Heart left ventricle (tissue), 16 donors: ENCODE results near the gene ATXN1. TPM values are rescaled to one million over a fixed set of nuclear protein-coding genes. Genes with fewer than 3 reads are reported as not detected.
"Not testable (repeated sequence)": the region's sequence is repeated elsewhere in the genome, so short reads cannot be mapped to it uniquely, and the experiment has no call there.

Source experiments
- ATAC-seq, 4 donors: fragments of 200-7000 bp; cut with Tn5 transposase; one replicate each; pipeline ENCODE4 v1.9.1; 2020 to 2022; ENCODE audit warnings: moderate library complexity in 4 of 4, mild to moderate bottlenecking in 3 of 4, moderate number of reproducible peaks in 1 of 4
- DNase-seq, 5 donors: peaks; one replicate each; pipeline ENCODE4 v3.0.0-alpha.2; 2020
- H3K27ac ChIP-seq, 12 donors: fragments of 200-600 bp; sonication (generic) in 4 of 12; one replicate each; pipeline versions ENCODE4 v1.5.0 to v1.8.0; 2016 to 2022; ENCODE audit warnings: mild to moderate bottlenecking in 2 of 12
- H3K27me3 ChIP-seq, 9 donors: fragments of 200-600 bp; sonication (generic) in 2 of 9; one replicate each; pipeline versions ENCODE4 v1.5.1 to v1.8.0; 2016 to 2022; ENCODE audit warnings: mild to moderate bottlenecking in 3 of 9
- H3K36me3 ChIP-seq, 9 donors: fragments of 200-600 bp; sonication (generic) in 2 of 9; one replicate each; pipeline versions ENCODE4 v1.5.0 to v1.8.0; 2018 to 2022; ENCODE audit warnings: mild to moderate bottlenecking in 2 of 9
- H3K4me1 ChIP-seq, 12 donors: fragments of 200-600 bp; sonication (generic) in 4 of 12; one replicate each; pipeline versions ENCODE4 v1.5.0 to v1.8.0; 2016 to 2022; ENCODE audit warnings: mild to moderate bottlenecking in 3 of 12
- H3K4me3 ChIP-seq, 12 donors: fragments of 200-600 bp; sonication (generic) in 4 of 12; one replicate each; pipeline versions ENCODE4 v1.5.0 to v1.8.0; 2017 to 2022; ENCODE audit warnings: mild to moderate bottlenecking in 9 of 12, moderate library complexity in 4 of 12
- H3K9me3 ChIP-seq, 12 donors: fragments of 200-600 bp; sonication (generic) in 4 of 12; one replicate each; pipeline versions ENCODE4 v1.5.0 to v1.8.0; 2016 to 2022; ENCODE audit warnings: mild to moderate bottlenecking in 1 of 12
- POLR2A ChIP-seq, 2 donors: fragments of 450-650 bp; IDR thresholded peaks; one replicate each; pipeline ENCODE4 v1.6.1; 2017; ENCODE audit warnings: antibody characterized with exemption in 2 of 2, mild to moderate bottlenecking in 2 of 2, moderate library complexity in 2 of 2
- WGBS, 4 donors: extraction: QIAGEN DNeasy Blood & Tissue Kit in 2 of 4; methylation state at CpG; one replicate each; pipeline versions ENCODE4 v1.1.5 to v1.1.7; 2013 to 2018; 5-methylcytosine and 5-hydroxymethylcytosine counted together
- intact Hi-C, 10 donors: fragments of 100-400 bp; cut with DNase I; formaldehyde crosslinking; loops; one replicate each; pipeline versions ENCODE4 v1.11.1 to v1.14.2; 2022
- polyA plus RNA-seq, 2 donors: library from polyadenylated mRNA; stranded (reverse); fragments of 200-250 nt; gene quantifications; one replicate each; pipeline ENCODE4 v1.2.3, GENCODE V29; 2013
- total RNA-seq, 9 donors: library from RNA; depleted of rRNA in 2 of 9; stranded (reverse); fragments of >200 nt in 2 of 9; fragmentation: NEBNext Ultra II Directional in 3 of 9; extraction: Animal tissue kit (Norgen Biotek cat#: 25700) in 3 of 9; gene quantifications; one replicate each; pipeline versions ENCODE4 v1.1.0 to v1.2.4, GENCODE V29; 2016 to 2023
- TF ChIP-seq, protein P1 (sequence below), 12 donors: fragments of 200-600 bp; sonication (generic) in 4 of 12; IDR thresholded peaks; one replicate each; pipeline versions ENCODE4 v1.5.0 to v1.8.0; 2018 to 2022; ENCODE audit warnings: antibody characterized with exemption in 12 of 12, mild to moderate bottlenecking in 5 of 12
- donor health status: ischemic (EF 13 %, LVEDD 7.1; RV severe dilation, severe dysfunction).
- donor health status: healthy with polysubstance abuse.
- donor health status: DM: no; HTN: yes; CAD: no.
- donor health status: DM: no; HTN: no; CAD: no.
- donor health status: ischemic (EF 25% LVEDD 6.9; RV normal size, moderate dysfunction).
- donor health status: ischemic (EF 25% LVEDD 5.7; RV mildly dilated, moderate dysfunction).
- donor health status: healthy.
- donor health status: DM: yes; HTN: yes; CAD: no.
- donor health status: ischemic (EF 35%, LVEDD 5.7; RV mildly dilated, moderate dysfunction).
- donor health status: nonischemic (EF 11% LVEDD 7.7; RV severe dilation, severe dysfunction).
- donor health status: DM: yes; HTN: yes; CAD: no.
- donor health status: PGD.
- donor health status: ischemic (EF 29% LVEDD 5.4; RV normal size, mild dysfunction).
- donor health status: nonischemic (EF 23%, LVEDD 6.1; RV moderate dilation, normal function).

The ATXN1 gene
- total and polyA plus RNA-seq, 11 donors = 8.7 to 51.8 (median 36.0) TPM

- no peaks in the 10 kb centered on the region for H3K9me3 ChIP-seq
- H3K27ac ChIP-seq = no peak overlapping the region
- DNase-seq (no peak), ATAC-seq (no peak)
- H3K36me3 ChIP-seq = peaks cover 0 to 7% (median 0%) of the 10 kb centered on the region in 9 donors
- intact Hi-C loops = loop anchor here in 8 of 10 donors (1.0 to 10.0 kb wide), 6 partner anchors 72 to 556 kb away; no protein-coding TSS in a partner anchor
- H3K4me3 ChIP-seq = no peak overlapping the region
- no peaks in the 10 kb centered on the region for H3K27me3 ChIP-seq
- peaks cover 0 to 55% (median 10%) of the 10 kb centered on the region in 12 donors for H3K4me1 ChIP-seq
- no peak for TF ChIP-seq POLR2A (IDR thresholded peaks at IDR 0.05)
- TF ChIP-seq, protein P1, sequence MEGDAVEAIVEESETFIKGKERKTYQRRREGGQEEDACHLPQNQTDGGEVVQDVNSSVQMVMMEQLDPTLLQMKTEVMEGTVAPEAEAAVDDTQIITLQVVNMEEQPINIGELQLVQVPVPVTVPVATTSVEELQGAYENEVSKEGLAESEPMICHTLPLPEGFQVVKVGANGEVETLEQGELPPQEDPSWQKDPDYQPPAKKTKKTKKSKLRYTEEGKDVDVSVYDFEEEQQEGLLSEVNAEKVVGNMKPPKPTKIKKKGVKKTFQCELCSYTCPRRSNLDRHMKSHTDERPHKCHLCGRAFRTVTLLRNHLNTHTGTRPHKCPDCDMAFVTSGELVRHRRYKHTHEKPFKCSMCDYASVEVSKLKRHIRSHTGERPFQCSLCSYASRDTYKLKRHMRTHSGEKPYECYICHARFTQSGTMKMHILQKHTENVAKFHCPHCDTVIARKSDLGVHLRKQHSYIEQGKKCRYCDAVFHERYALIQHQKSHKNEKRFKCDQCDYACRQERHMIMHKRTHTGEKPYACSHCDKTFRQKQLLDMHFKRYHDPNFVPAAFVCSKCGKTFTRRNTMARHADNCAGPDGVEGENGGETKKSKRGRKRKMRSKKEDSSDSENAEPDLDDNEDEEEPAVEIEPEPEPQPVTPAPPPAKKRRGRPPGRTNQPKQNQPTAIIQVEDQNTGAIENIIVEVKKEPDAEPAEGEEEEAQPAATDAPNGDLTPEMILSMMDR (IDR thresholded peaks at IDR 0.05) = no peak
- WGBS, 4 donors = 95 to 98% (median 98%) methylated on average over 3 of the region's 3 CpGs
These were observed 352.5 kb downstream of the ATXN1 start for GRCh38 chr6:16408766-16409165.

DNA sequence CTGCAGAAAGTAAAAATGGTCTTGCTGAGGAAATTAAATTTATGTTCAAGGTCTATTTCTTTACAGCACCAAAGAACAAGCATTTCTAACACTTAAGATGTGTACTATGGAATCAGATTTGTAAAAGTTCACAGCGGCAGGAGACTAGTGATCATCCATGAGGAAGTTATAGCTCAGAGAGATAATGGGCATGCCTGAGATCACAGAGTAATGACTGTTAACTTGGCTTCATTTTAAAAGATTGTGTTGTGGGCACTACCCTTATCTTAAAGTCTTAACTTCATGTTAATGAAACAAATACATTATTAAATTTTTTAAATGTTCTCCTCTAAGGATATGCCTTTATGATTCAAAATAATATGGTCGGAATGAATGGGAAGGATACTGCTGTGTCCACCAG is 354.3 kb downstream of the ATXN1 start:
- WGBS, 4 donors = 84 to 90% (median 86%) methylated on average over 2 of the region's 2 CpGs
- no peaks in the 10 kb centered on the region for H3K9me3 ChIP-seq
- H3K27me3 ChIP-seq = no peaks in the 10 kb centered on the region
- intact Hi-C loops = loop anchor here in 2 of 10 donors (5.0 to 10.0 kb wide), 2 partner anchors 75 to 558 kb away; no protein-coding TSS in a partner anchor
- TF ChIP-seq POLR2A (IDR thresholded peaks at IDR 0.05) = no peak
- TF ChIP-seq, protein P1 (IDR thresholded peaks at IDR 0.05) = no peak
- H3K36me3 ChIP-seq = peaks cover 0 to 7% (median 0%) of the 10 kb centered on the region in 9 donors
- ATAC-seq (no peak), DNase-seq (no peak)
- H3K27ac ChIP-seq = peak overlapping the region in 1 of 12 donors; percentile 80
- H3K4me1 ChIP-seq = peaks cover 0 to 54% (median 9%) of the 10 kb centered on the region in 12 donors
- no peak overlapping the region for H3K4me3 ChIP-seq

- ATAC-seq, DNase-seq, H3K36me3 ChIP-seq, H3K4me3 ChIP-seq, H3K27me3 ChIP-seq, H3K9me3 ChIP-seq: not testable (repeated sequence)
- Histone ChIP-seq H3K27ac (peak overlapping the region in 1 of 12 donors; percentile 80), H3K4me1 (peaks cover 0 to 49% (median 8%) of the 10 kb centered on the region in 12 donors)
- 85 to 94% (median 89%) methylated on average over 4 of the region's 4 CpGs for WGBS, 4 donors
- intact Hi-C loops = loop anchor here in 2 of 10 donors (5.0 to 10.0 kb wide), 2 partner anchors 74 to 558 kb away; no protein-coding TSS in a partner anchor
These were observed 354.7 kb downstream of the ATXN1 start for GRCh38 chr6:16406538-16406937.

- no peak overlapping the region for H3K4me3 ChIP-seq
- intact Hi-C loops = loop anchor here in 2 of 10 donors (5.0 to 10.0 kb wide), 2 partner anchors 73 to 559 kb away; no protein-coding TSS in a partner anchor
- DNase-seq (no peak), ATAC-seq (no peak)
- 96 to 98% (median 97%) methylated on average over 4 of the region's 4 CpGs for WGBS, 4 donors
- H3K9me3 ChIP-seq = no peaks in the 10 kb centered on the region
- H3K27me3 ChIP-seq = no peaks in the 10 kb centered on the region
- peak overlapping the region in 1 of 12 donors; percentile 80 for H3K27ac ChIP-seq
- TF ChIP-seq POLR2A (IDR thresholded peaks at IDR 0.05) = no peak
- TF ChIP-seq, protein P1 (IDR thresholded peaks at IDR 0.05) = no peak
- peaks cover 0 to 7% (median 0%) of the 10 kb centered on the region in 9 donors for H3K36me3 ChIP-seq
- peaks cover 0 to 49% (median 8%) of the 10 kb centered on the region in 12 donors for H3K4me1 ChIP-seq
These were observed 355.9 kb downstream of the ATXN1 start for GRCh38 chr6:16405375-16405774.
